Activated T-cell treated with anti-CD3 and anti-CD28 coated beads for 24 hours (primary cell): ENCODE measurements around the gene GALNS.

Experiments used
- DNase-seq: peaks from one replicate; pipeline ENCODE4 v3.0.0-alpha.2; 2020; ENCODE audit warnings: low read depth

Gene GALNS

DNA sequence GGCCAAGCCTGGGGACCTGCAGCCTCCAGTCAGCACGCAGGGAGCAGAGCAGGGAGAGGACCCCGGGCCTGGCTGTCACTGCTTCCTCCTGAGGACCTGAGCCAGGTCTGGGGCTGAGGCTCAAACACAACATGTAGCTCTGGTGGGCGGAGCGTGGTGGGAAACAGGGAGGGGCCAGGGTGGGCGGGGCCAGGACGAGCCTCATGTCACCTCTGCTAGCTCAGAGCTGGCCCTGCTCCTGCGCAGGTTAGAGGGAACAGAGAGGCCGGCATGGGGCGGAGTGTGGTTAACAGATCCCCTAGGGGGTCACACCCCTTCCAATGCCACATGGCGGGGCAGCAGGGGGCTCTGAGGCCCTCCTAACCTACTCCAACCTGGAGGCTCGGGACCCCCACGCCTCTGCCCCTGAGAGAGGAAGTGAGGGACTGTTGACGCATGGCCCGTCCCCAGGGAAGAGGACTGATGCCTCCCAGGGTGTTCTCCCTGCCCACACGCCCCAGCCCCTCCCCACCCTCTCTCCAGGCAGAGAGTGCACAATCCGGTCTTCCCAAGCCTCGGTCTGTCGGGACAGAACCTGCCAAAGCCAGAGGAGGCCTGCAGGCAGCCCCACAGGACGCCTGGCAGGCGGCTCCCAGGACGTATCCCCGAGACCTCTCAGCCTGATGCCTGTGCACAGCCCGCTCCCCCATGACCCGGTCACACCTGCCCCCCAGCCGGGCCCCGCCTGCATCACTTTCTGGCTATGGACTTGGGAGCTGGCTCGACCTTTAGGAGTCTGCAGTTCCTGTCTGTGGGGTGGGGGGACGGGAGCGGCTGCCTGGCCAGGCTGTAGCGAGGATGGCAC is 86.9 kb downstream of the GALNS start:
- no peak for DNase-seq

DNA sequence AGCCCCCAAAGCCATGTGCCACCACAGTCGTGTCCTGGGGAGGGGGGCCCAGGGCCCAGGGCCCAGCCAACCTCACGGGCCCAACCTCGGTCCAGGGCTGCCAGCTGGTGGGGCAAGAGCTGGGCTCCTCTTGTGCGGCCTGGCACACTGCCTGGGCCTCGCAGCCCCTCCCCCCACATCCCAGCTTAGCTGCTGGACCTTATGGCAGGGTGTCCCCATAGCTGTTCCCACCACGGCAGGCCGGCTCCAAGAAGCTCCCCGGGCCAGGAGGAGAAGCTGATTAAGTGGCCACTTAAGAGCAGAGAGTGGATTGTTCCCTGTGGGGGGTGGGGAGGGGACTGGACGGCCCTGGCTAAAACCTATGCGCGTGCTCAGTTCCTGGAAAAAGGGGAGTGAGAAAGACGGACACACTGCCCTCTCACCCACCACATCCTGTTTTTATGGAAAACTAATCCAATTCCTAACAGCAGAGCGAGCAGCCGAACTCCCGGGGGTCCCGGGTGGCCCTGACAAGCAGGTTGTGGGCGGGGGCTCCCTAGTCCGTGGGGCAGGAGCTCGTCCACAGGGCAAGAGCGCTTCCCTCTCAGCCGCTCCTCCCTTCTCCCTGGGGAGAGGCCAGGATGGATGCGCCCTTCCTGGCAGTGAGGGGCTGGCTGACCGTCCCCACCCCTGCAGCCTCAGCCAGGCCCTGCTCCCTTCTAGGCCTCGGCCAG is 88.5 kb downstream of the GALNS start:
- no peak for DNase-seq

DNA sequence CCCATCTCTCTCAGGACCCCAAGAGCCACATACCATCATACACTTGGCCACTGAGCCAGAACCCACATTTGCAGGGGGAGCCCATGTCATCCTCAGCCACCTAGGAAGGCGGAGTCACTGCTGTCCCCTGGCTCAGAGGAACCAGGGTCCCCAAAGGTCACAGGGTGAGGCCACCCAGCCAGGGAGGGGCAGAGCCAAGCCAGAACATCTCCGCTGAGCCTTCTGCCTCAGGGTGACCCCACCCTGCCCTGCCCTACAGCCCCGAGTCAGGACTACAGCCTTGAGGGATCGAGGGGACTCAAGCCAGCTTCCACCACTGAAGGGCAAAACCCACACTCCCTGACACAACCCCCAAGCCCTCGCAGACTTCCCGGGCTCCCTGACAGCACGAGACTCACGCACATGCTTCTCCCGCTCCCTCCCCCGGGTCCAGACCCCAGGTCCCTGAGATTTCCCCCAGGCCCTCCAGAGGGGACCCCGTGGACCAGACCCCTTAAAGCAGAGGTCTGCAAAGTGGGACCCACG is 89.1 kb downstream of the GALNS start:
- no peak for DNase-seq

DNA sequence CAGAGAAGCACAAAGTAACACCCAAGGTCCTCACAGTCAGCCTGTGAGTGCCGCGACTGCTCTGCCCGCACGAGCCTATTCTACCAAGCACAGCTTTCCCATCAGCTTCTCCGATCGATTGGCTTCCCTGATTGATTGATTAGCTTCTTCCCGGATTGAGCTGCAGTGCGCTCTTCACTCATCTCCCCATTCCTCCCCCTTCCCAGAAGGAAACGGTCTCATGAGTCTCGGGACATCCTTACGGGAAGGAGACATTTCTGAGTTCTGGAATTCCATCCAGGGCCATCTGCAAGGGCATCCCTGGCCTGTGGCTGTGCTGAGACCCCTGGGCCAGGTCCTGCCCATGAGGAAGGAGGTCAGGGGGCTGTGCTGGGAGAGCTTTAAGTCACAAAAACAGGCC is 89.8 kb downstream of the GALNS start:
- DNase-seq, result no peak

DNA sequence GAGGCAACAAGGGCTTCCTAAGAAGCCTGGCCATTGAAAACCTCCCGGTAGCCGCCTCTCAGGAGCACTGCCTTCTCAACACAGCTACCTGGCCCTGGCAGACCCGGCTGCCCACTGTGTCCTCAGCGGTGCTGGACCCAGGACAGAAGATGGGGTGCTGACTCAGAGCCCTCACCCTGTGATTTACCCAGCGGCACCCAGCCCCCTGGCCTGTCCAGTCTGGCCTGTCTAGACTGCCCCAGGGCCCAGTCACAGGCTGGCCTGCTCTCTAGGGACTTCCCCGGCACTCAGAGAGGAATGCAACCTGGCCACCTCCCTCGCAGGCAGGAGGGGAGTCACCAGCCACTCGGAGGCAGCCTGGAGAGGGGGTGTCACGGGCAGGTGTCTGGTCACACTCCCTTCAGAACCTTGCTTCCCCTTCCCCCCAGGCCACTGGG is 91.8 kb downstream of the GALNS start:
- DNase-seq, result no peak

DNA sequence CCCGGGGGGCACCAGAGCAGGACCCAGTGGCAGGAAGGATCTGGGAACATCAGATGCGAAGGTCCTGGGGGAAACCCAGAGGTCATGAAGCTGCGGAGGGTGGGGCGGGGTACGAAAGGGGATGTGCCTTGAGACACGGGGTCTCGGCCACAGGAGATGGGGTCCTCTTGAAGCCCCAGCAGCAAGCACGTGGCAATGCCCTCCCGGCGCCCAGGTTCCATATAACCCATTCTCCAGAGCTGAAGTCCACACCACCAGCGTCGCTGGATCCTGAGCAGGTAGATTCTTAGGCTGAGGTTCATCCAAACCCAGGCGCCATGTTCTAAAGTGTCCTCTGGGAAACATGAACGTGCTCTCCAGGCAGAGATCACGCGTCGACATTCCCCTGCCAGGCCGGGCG is 92.7 kb downstream of the GALNS start:
- DNase-seq, result no peak
